Fibroblast of pulmonary artery (primary cell): Measurements from ENCODE around the gene PADI3.

Experiments used
- DNase-seq: peaks from one replicate; pipeline ENCODE4 v3.0.0-alpha.2; 2010; ENCODE audit warnings: low read depth
- H3K4me3 ChIP-seq: replicated peaks from 2 replicates; pipeline ENCODE4 v1.5.1; 2011; ENCODE audit warnings: low read depth, mild to moderate bottlenecking, control low read depth, low read length, moderate library complexity
- TF ChIP-seq, protein P1 (sequence below): IDR thresholded peaks from 2 replicates; pipeline ENCODE4 v1.5.1; 2011; ENCODE audit warnings: mild to moderate bottlenecking, control low read depth, low read length, inconsistent platforms; ENCODE audit errors: missing control alignments

Gene PADI3

DNA sequence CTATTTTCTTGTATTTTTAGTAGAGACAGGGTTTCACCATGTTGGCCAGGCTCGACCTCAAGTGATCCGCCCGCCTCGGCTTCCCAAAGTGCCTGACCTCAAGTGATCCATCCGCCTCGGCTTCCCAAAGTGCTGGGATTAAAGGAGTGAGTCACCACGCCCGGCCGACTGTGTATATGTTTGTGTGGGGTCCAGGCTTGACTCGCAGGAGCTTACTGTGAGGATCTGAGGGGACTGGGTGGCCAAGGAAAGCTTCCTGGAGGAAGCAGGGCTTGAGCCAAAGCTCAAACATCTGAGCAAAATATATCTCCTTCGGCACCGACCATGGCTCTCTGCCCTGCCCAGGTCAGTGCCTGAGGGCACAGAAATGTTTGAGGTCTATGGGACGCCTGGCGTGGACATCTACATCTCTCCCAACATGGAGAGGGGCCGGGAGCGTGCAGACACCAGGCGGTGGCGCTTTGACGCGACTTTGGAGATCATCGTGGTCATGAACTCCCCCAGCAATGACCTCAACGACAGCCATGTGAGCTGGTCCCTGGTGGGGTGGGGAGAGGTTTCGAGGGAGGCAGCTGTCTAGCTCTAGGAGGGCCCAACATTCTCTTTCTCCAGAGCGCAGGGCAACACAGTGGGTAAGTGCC, 10.5 kb downstream of the PADI3 start:
- H3K4me3 ChIP-seq, result no peak overlapping the region
- TF ChIP-seq, protein P1, sequence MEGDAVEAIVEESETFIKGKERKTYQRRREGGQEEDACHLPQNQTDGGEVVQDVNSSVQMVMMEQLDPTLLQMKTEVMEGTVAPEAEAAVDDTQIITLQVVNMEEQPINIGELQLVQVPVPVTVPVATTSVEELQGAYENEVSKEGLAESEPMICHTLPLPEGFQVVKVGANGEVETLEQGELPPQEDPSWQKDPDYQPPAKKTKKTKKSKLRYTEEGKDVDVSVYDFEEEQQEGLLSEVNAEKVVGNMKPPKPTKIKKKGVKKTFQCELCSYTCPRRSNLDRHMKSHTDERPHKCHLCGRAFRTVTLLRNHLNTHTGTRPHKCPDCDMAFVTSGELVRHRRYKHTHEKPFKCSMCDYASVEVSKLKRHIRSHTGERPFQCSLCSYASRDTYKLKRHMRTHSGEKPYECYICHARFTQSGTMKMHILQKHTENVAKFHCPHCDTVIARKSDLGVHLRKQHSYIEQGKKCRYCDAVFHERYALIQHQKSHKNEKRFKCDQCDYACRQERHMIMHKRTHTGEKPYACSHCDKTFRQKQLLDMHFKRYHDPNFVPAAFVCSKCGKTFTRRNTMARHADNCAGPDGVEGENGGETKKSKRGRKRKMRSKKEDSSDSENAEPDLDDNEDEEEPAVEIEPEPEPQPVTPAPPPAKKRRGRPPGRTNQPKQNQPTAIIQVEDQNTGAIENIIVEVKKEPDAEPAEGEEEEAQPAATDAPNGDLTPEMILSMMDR, result no peak
- DNase-seq, result no peak

DNA sequence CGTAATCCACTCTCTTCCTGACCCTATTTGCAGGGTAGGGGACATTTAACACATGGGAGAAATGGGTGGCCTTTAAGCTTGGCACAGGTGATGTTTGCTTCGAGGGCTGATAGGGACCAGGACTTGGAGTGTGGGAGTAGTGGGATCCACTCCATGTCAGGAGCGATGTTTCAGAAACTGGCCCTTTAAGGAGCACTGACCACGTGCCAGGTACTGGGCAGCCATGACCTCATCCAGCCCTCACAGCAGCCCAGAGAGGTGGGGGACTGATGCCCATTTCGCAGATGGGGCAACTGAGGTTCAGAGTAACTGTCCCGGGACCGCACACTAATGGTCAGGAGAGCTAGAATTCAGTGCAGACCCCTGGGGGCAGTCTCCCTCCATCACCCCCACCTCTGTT, 11.4 kb downstream of the PADI3 start:
- no peak overlapping the region for H3K4me3 ChIP-seq
- DNase-seq, result no peak
- TF ChIP-seq, protein P1, result no peak

DNA sequence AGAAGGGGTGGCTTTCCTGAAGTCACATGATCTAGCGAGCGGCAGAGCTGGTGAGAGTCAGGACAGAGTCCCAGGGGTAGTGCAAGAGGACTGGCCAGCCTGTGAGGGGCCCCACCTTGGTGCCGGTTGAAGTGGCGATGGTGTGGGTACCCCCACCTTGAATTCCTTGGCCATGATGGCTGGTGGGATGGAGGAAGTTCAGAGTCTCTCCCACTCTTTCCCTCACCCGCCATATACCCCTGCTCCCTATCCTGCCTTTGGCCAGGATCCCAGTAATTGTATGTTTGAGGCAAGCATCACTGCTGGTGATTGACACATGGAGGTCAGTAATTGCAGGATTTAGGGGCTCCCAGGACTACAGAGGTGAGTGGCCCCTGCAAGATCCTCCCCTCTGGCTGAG, 11.8 kb downstream of the PADI3 start:
- no peak overlapping the region for H3K4me3 ChIP-seq
- TF ChIP-seq, protein P1, result no peak
- no peak for DNase-seq

DNA sequence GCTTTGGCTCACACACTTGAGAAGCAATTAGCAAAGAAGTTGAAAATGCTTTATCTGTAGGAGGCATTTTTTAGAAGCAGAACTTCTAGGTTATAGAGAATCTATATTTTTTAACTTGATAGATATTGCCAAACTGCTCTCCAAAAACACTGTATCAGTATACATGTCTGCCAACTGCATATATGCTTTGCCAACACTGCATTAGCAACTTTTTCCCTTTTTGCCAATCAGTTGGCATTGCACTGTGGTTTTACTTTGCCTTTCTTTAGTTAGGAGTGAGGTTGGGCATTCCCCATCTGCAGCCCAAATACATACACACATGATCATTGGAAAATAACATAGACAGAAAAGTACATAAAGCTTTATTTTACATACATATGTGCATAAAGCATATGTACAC, 15.0 kb downstream of the PADI3 start:
- H3K4me3 ChIP-seq, result no peak overlapping the region
- TF ChIP-seq, protein P1, result no peak
- DNase-seq, result no peak

DNA sequence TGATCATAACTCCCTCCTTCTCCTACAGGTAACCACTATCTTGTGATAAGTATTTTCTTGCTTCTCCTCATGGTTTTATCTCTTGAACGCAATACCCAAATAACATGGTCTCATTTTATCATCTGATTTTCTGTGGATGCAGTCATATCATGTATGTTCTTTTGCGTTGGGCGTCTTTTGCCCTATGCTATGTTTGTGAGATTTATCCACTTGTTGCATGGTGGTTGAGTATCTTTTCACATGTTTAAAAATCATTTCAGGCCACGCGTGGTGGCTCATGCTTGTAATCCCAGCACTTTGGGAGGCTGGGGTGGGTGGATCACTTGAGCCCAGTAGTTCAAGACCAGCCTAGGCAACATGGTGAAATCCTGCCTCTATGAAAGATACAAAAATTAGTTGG, 15.6 kb downstream of the PADI3 start:
- DNase-seq, result no peak
- TF ChIP-seq, protein P1, result no peak
- no peak overlapping the region for H3K4me3 ChIP-seq

DNA sequence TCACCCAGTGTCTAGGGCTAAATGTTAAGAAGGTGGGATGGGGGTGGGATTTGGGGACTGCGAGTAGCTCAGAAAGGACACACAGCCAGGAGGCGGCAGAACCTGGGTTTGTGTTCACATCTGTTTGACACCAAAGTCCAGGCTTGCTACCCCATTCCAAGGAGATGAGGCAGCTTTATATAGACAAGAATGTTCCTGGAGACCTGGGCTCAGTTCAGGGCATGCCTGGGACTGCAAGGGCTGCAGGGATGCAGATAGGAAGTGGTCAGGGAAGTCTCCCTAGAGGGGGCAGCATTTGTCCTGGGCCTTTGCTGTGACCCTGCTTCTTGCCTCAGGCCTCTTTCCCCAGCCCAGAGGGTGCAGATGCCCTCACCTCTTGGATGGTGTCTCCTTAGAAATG, 16.3 kb downstream of the PADI3 start:
- no peak overlapping the region for H3K4me3 ChIP-seq
- TF ChIP-seq, protein P1, result no peak
- no peak for DNase-seq

DNA sequence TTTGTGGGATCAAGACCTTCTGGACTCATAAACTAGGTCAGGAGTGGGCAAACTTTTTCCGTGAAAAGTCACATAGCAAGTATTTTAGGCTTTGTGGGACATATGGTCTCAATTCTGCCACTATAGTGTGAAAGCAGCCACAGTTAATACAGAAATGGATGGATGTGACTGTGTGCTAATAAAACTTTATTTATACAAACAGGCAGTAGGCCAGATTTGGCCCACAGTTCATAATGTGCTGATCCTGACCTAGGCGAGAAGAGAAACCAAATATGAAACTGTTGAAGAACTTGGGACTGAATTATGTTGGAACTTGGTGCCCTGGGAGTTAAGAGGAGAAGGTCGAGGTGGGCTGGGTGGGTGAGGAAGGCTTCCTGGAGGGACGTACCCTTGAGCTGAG, 17.1 kb downstream of the PADI3 start:
- no peak overlapping the region for H3K4me3 ChIP-seq
- no peak for DNase-seq
- TF ChIP-seq, protein P1, result no peak
